ENCODE results near the gene SETD6. TPM values are rescaled to one million over a fixed set of nuclear protein-coding genes. Genes with fewer than 3 reads are reported as not detected.
"Not testable (repeated sequence)": the region's sequence is repeated elsewhere in the genome, so short reads cannot be mapped to it uniquely, and the experiment has no call there.

SETD6 gene
- total RNA-seq, 1 donor from 2014 or later, result 17.3 TPM

DNA sequence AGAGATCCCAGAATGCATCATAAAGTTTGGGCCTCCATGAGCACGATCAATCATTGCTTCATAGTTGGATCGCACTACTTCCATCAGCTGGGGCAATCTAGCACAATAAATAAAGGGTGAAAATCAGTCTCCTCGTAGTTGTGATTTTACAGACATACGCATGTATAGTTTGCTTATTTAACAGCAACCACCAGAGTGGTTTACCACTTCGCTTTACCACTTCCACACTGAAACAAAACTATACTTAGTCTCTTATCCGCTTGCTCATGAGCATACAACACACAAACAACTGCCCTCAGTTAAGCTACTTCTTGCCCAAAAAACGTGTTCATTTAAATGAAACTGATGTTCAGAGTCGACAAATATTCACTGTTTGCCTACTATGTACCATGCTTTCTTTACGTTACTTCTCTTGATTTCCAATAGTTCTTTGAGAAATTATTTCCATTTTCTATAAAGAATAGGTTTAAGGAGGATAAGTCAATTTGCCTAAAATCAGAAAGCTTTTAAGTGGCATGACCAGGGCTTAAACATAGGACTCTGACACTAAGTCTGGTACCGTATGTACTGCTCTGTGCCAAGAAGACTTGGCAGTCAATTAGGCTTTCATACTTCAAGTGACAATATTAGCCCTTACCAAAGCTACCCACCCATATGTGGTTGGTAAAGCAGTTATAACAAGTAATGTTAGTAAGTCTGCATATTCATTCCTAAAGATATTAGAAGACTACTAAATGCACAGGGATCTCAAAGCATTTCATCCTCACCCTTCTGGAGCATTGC, 22.0 kb downstream of the SETD6 start:
- DNase-seq (ENCODE audit: low read depth), result no peak

DNA sequence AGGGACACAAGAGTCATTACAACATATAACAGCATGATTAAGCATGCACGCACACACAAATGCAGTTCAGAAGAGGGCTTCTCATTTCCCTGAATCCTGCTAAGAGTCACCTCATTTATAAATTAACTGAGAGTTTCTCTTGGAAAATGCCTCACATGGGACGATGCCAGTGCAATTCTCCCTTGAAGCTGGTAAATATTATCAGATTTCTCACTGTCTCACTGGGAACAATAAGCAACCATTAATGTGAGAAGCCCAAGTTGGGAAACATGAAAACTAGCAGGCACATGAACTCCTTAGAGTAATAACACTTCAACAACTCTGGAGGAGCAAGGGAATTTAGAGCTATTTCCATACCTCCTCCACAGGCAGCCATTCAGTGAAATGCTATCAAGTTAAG, 26.4 kb downstream of the SETD6 start:
- DNase-seq (ENCODE audit: low read depth), result no peak

DNA sequence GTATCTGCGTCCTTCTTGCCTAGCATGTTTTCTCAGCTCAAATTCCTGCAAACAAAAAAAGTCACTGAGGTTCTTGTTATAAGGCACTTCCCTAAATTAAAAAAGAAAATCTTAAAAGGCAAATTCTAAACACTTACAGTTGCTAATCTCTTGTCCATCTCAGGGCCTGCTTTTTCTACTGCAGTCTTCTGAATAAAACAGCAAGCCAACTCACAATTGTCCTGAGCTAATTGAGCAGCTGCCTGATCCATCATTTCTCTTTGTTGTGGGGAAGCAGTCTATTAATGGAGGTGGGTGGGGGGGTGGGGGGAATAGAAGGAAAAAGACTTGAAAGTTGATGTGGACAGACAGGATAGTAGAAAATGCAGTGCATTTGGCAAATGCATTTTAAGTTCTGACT, 27.0 kb downstream of the SETD6 start:
- DNase-seq (ENCODE audit: low read depth), result no peak

DNA sequence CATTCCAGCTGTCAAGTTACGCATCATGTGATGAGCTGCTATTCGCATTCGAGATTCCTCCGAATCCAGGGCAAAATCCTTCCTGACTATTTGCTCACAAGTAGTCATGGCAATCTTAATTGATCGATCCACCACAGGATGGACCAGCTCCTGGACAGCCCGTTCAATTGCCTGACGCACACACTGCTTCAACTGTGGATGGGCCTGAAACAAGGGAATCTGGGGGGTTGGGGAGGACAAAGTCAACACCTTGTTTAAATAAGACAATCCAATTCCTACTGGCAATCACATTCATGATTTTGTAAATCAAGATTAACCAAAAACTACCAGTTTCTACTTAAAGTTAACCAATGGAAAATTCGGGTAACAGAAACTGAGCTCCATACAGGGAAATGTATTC, 28.4 kb downstream of the SETD6 start:
- no peak for DNase-seq (ENCODE audit: low read depth)

DNA sequence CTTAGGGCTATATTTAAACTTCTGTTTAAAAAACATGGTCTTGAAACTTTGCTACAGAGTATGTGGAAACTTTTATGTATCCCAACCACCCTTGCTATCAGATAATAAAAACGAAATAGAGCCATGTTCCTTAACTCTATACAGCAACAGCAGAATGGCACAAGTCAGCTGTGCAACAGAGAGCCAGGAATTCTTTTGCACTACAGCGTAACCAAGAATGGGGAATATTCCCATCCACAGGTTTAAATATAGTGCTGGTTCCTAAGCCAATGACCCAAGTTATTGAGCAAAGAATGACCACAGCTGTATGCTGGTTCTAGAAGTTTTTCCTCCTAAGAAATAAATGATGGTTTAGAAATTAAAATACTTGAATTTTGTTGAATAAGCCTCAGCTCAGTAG, 33.1 kb downstream of the SETD6 start:
- no peak for DNase-seq (ENCODE audit: low read depth)

DNA sequence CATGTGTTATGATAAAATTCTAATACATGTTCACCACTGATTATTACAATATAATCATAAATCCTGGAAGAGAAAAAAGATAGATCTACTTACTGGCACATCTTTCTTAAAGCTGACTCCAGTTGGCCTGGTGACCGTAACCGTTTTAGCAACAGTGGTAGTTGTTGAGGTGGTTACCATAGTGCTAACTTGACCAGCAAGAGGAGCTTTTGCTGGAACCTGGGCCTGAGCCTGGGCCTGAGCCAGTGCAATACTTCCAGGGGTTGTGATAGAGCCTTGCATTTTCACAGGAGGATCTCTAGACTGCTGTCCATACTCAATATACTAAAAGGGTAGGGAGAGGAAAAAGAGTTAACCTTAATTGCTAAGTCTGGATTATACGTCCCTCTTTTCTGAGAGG, 36.2 kb downstream of the SETD6 start:
- peak; percentile 9 for DNase-seq (ENCODE audit: low read depth)

DNA sequence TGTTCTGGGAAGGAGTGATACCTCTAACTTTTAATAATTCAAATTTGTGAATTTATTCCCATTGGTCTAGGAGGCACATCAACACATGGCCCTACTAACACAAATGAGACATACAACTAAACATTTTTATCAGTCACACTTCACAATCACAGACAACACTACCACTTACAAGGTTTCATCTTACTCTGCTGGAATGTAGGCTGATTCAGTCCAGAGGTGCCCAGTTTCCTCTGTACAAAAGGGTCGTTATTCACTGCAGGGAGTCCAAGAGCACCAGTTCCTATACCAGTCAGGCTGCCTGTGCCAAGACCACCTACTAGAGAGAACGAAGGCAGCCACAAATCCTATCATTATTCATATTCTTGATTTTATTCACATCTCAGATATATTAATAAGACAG, 41.4 kb downstream of the SETD6 start:
- no peak for DNase-seq (ENCODE audit: low read depth)

DNA sequence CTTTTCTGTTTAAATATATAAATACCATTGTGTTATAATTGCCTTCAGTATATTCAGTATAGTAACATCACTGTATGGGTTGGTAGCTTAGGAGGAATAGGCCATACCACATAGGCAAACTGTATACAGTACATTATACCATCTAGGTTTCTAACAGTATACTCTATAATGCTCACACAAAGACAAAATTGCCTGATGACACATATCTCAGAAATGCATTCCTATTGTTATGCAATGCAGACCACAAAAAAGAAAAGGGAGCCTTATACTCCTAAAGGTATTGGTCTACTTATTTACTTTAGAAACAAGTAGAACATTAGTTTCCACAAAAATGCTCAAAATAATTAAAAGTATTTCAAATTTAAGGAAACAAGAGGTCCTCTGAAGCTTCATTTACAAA, 47.9 kb downstream of the SETD6 start:
- DNase-seq (ENCODE audit: low read depth), result peak; percentile 66

DNA sequence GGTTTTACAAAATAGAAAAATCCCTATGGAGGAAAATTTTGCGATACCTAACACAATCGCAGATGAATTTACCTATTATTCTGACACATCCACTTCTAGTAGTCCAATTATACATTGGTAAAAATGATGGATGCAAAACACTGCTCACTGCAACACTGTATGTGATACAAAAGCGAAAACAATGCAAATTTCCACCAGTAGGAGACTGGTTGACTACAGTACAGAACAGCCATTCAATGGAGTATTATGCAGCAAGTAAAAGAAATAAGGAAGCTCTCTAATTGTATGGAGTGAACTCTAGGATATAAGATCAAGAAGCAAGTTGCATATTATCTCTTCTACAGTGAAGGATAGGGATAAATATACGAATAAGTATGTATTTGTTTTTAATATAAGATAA, 48.5 kb downstream of the SETD6 start:
- DNase-seq (ENCODE audit: low read depth), result no peak

DNA sequence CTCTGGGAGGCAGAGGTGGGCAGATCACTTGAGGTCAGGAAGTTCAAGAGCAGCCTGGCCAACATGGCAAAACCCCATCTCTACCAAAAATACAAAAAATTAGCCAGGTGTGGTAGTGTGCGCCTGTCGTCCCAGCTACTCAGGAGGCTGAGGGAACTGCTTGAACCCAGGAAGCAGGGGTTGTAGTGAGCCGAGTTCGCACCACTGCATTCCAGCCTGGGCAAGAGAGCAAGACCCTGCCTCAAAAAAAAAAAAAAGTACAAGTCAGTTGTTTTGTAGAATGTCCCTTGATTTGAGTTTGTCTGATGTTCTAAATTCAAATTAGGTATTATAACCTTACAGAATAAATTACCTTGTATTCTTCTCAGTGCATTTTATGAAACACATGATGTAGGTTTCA, 50.4 kb downstream of the SETD6 start:
- not testable (repeated sequence) for DNase-seq (ENCODE audit: low read depth)

Other genes with a start within 250 kb of the SETD6 start
- not detected in 2 replicates for gene PRSS54, start 220.5 kb upstream of the SETD6 start, total RNA-seq
- gene GINS3, start 123.0 kb upstream of the SETD6 start, total RNA-seq, result 4.4 and 4.9 TPM in 2 replicates
- 15.8 and 26.0 TPM in 2 replicates for gene NDRG4, start 15.4 kb upstream of the SETD6 start, total RNA-seq
- gene CNOT1, start 114.3 kb downstream of the SETD6 start, total RNA-seq, result 134 and 256 TPM in 2 replicates
- 17.7 and 35.7 TPM in 2 replicates for gene SLC38A7, start 169.3 kb downstream of the SETD6 start, total RNA-seq
- 66.9 and 108 TPM in 2 replicates for gene GOT2, start 218.8 kb downstream of the SETD6 start, total RNA-seq

Data from renal cortical epithelial cell (primary cell).